Peyer's patch (tissue), 4 donors: ENCODE measurements around the gene SLC25A29.

ENCODE experiments used
- POLR2A ChIP-seq, 2 donors: fragments of 450-650 bp; IDR thresholded peaks; one replicate each; pipeline ENCODE4 v1.5.1; 2017; ENCODE audit warnings: antibody characterized with exemption in 2 of 2, mild to moderate bottlenecking in 2 of 2, moderate library complexity in 2 of 2
- TF ChIP-seq, protein P1 (sequence below), 6 experiments: fragments of 450-650 bp in 4 of 6; fragments of 200-600 bp in 2 of 6; sonication (generic) in 1 of 6; IDR thresholded peaks; one replicate each; pipeline ENCODE4 v1.5.1; 2017 to 2019; ENCODE audit warnings: antibody characterized with exemption in 6 of 6, mild to moderate bottlenecking in 3 of 6, moderate library complexity in 1 of 6

DNA sequence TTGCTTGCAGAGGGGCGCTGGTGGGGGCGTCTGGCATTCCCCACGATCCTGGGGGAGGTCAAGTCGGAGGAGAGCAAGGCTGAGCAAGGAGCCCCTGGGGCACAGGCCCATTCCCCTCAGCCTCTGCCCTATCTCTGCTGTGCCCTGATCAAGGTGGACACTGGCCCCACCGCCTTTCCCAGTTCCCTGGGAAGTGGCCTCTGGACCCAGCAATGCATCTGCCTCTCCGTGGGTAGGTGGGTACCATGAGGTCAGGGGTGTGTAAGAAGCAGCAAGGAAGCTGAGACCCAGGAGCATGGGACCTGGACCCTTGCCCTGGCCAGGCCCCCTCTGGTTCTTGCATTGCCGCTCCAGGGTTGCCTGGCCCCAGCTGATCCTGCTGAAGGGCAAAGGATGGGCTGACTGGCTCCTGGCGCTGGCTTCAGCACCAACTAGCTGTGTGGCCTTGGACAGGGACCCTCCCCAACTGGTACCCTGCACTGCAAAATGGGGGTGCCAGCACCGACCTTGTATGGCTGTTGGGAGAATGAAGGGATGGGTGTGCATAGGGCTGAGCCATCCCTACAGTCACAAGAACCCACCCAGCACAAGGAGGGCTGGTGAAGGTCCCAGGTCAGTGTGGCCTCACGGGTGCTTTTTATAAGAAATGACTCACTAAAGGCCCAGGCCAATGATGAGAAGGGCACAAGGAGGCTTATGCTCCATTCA, 19.6 kb downstream of the SLC25A29 start:
- TF ChIP-seq, protein P1, sequence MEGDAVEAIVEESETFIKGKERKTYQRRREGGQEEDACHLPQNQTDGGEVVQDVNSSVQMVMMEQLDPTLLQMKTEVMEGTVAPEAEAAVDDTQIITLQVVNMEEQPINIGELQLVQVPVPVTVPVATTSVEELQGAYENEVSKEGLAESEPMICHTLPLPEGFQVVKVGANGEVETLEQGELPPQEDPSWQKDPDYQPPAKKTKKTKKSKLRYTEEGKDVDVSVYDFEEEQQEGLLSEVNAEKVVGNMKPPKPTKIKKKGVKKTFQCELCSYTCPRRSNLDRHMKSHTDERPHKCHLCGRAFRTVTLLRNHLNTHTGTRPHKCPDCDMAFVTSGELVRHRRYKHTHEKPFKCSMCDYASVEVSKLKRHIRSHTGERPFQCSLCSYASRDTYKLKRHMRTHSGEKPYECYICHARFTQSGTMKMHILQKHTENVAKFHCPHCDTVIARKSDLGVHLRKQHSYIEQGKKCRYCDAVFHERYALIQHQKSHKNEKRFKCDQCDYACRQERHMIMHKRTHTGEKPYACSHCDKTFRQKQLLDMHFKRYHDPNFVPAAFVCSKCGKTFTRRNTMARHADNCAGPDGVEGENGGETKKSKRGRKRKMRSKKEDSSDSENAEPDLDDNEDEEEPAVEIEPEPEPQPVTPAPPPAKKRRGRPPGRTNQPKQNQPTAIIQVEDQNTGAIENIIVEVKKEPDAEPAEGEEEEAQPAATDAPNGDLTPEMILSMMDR (IDR thresholded peaks at IDR 0.05): no peak
- no peak for TF ChIP-seq POLR2A (IDR thresholded peaks at IDR 0.05)
